WTC11 (cell line): ENCODE measurements around the gene PRKG2.

ENCODE experiments used
- CTCF ChIP-seq: fragments of 200-600 bp; IDR thresholded peaks from 2 replicates; pipeline ENCODE4 v1.8.0; 2022; ENCODE audit warnings: antibody characterized with exemption
- USF2 ChIP-seq: sonication (generic); formaldehyde crosslinking; IDR thresholded peaks from 2 replicates; pipeline ENCODE4 v1.8.1; 2023; ENCODE audit warnings: mild to moderate bottlenecking, missing genetic modification reagents, moderate library complexity
- ZNF263 ChIP-seq: sonication (generic); formaldehyde crosslinking; IDR thresholded peaks from 2 replicates; pipeline ENCODE4 v1.8.1; 2022; ENCODE audit warnings: low read depth, mild to moderate bottlenecking, moderate library complexity, missing genetic modification reagents

- TF ChIP-seq CTCF (no peak), USF2 (CRISPR knock-in tag) (no peak), ZNF263 (CRISPR knock-in tag) (no peak)
Observed at GRCh38 chr4:81195475-81195874, 19.5 kb downstream of the PRKG2 start.
